Ovary (tissue), 3 donors: ENCODE results near the gene CMIP.

Source experiments
- EP300 ChIP-seq: sonication (generic); formaldehyde crosslinking; IDR thresholded peaks from one replicate; pipeline ENCODE4 v1.6.1; 2017; ENCODE audit warnings: antibody characterized with exemption
- POLR2A ChIP-seq: fragments of 450-650 bp; IDR thresholded peaks from one replicate; pipeline ENCODE4 v1.6.1; 2017; ENCODE audit warnings: antibody characterized with exemption, mild to moderate bottlenecking, moderate library complexity
- TF ChIP-seq, protein P1 (sequence below), 3 donors: fragments of 450-650 bp in 2 of 3; fragments of 200-600 bp in 1 of 3; IDR thresholded peaks; one replicate each; pipeline versions ENCODE4 v1.5.1 to v1.8.0; 2016 to 2022; ENCODE audit warnings: antibody characterized with exemption in 3 of 3, mild to moderate bottlenecking in 1 of 3
- donor health status: DM: no; HTN: no; CAD: no.

GRCh38 chr16:81537721-81538561 is 93.3 kb downstream of the CMIP start:
- TF ChIP-seq, protein P1, sequence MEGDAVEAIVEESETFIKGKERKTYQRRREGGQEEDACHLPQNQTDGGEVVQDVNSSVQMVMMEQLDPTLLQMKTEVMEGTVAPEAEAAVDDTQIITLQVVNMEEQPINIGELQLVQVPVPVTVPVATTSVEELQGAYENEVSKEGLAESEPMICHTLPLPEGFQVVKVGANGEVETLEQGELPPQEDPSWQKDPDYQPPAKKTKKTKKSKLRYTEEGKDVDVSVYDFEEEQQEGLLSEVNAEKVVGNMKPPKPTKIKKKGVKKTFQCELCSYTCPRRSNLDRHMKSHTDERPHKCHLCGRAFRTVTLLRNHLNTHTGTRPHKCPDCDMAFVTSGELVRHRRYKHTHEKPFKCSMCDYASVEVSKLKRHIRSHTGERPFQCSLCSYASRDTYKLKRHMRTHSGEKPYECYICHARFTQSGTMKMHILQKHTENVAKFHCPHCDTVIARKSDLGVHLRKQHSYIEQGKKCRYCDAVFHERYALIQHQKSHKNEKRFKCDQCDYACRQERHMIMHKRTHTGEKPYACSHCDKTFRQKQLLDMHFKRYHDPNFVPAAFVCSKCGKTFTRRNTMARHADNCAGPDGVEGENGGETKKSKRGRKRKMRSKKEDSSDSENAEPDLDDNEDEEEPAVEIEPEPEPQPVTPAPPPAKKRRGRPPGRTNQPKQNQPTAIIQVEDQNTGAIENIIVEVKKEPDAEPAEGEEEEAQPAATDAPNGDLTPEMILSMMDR (IDR thresholded peaks at IDR 0.05), result no peak
- TF ChIP-seq POLR2A, result no peak
- TF ChIP-seq EP300, result no peak
